HepG2 (cell line): ENCODE results near the gene NT5C1A. TPM values are rescaled to one million over a fixed set of nuclear protein-coding genes. Genes with fewer than 3 reads are reported as not detected.

Source experiments
- ATAC-seq: fragments of 200-7000 bp; cut with Tn5 transposase; 3 replicates; pipeline ENCODE4 v1.9.1; 2020; ENCODE audit warnings: mild to moderate bottlenecking, moderate library complexity
- BruUV-seq: library from RNA; stranded (reverse); fragments of 400-500 nt; replicated peaks from 2 replicates; lab custom pipeline; 2021; lab: Mats Ljungman, UMichigan
- CTCF ChIA-PET: fragments of 300-600 bp; formaldehyde crosslinking; extraction: SDS; loops from one replicate; lab custom pipeline; 2021; ENCODE audit warnings: low total read pairs, inconsistent platforms, low intra/inter-chr PET ratio; lab: Yijun Ruan, JAX
- POLR2A ChIA-PET: fragments of 350-600 bp; sonication (Branson Sonifier 250); formaldehyde crosslinking; loops from one replicate; lab custom pipeline; 2020; ENCODE audit warnings: antibody characterized with exemption, inconsistent platforms; lab: Yijun Ruan, JAX
- DNase-seq: peaks from one replicate; pipeline ENCODE4 v3.0.0-alpha.2; 2015; ENCODE audit warnings: low spot score
- FAIRE-seq: peaks from 3 replicates; lab custom pipeline; 2011; peaks lifted over from hg19 to GRCh38; lab: Jason Lieb, UNC
- H2AFZ ChIP-seq: one replicate; pipeline ENCODE4 v1.6.1; 2011; ENCODE audit warnings: low read length, inconsistent platforms
- H3K27ac ChIP-seq: fragments of 300-600 bp; 3 replicates; pipeline ENCODE4 v1.8.0; 2011; ENCODE audit warnings: mixed run types, mild to moderate bottlenecking, mixed read lengths, low read length, inconsistent platforms; ENCODE audit not compliant: insufficient read depth; ENCODE audit errors: extremely low read length
- H3K27me3 ChIP-seq, 2 experiments: fragments of 200-600 bp in 1 of 2; 2 replicates in 1 of 2; 3 replicates in 1 of 2; pipeline versions ENCODE4 v1.6.0 to v1.8.0; 2011; ENCODE audit warnings: low read length in 2 of 2, mild to moderate bottlenecking in 2 of 2, moderate library complexity in 2 of 2, inconsistent platforms in 1 of 2; ENCODE audit not compliant: insufficient read depth in 2 of 2, control insufficient read depth in 1 of 2
- H3K36me3 ChIP-seq, 2 experiments: fragments of 200-600 bp in 1 of 2; replicated peaks in 1 of 2; 2 replicates in 1 of 2; 3 replicates in 1 of 2; pipeline versions ENCODE4 v1.5.1 to v1.8.0; 2011; ENCODE audit warnings: low read length in 2 of 2, inconsistent platforms in 1 of 2; ENCODE audit not compliant: insufficient read depth in 2 of 2, control insufficient read depth in 1 of 2
- H3K4me1 ChIP-seq: 2 replicates; pipeline ENCODE4 v1.5.1; 2012; ENCODE audit warnings: low read length, inconsistent platforms; ENCODE audit not compliant: insufficient read depth
- H3K4me2 ChIP-seq: 2 replicates; pipeline ENCODE4 v1.6.0; 2011; ENCODE audit warnings: low read depth, low read length, inconsistent platforms
- H3K4me3 ChIP-seq, 3 experiments: fragments of 200-600 bp in 1 of 3; sonication (generic), shearing (Covaris generic) in 1 of 3; replicated peaks in 1 of 3; 2 replicates each; pipeline ENCODE4 v1.5.1; 2011 to 2016; ENCODE audit warnings: low read length in 3 of 3, inconsistent platforms in 2 of 3, low read depth in 2 of 3, mild to moderate bottlenecking in 2 of 3, control low read depth in 1 of 3, mixed read lengths in 1 of 3; ENCODE audit not compliant: insufficient read depth in 1 of 3
- H3K79me2 ChIP-seq: one replicate; pipeline ENCODE4 v1.6.1; 2011; ENCODE audit warnings: low read length, inconsistent platforms; ENCODE audit not compliant: insufficient read depth
- H3K9ac ChIP-seq: 2 replicates; pipeline ENCODE4 v1.6.0; 2011; ENCODE audit warnings: mild to moderate bottlenecking, low read depth, low read length, inconsistent platforms; ENCODE audit not compliant: insufficient read depth
- H3K9me3 ChIP-seq: 2 replicates; pipeline ENCODE4 v1.5.1; 2012; ENCODE audit warnings: mild to moderate bottlenecking, low read length
- H4K20me1 ChIP-seq: 2 replicates; pipeline ENCODE4 v1.6.0; 2011; ENCODE audit warnings: inconsistent platforms, mild to moderate bottlenecking, low read length, moderate library complexity; ENCODE audit not compliant: insufficient read depth
- BCL6 ChIP-seq: IDR thresholded peaks from 2 replicates; pipeline ENCODE4 v1.6.1; 2016; ENCODE audit warnings: missing genetic modification reagents, missing compliant biosample characterization
- ETV6 ChIP-seq: sonication (generic); formaldehyde crosslinking; conservative IDR thresholded peaks from 2 replicates; pipeline ENCODE4 v1.4.0; 2020; ENCODE audit warnings: missing genetic modification reagents
- GTF3A ChIP-seq: sonication (generic); formaldehyde crosslinking; conservative IDR thresholded peaks from 2 replicates; pipeline ENCODE4 v1.4.0; 2020; ENCODE audit warnings: mild to moderate bottlenecking, missing genetic modification reagents
- MED13 ChIP-seq: sonication (generic); formaldehyde crosslinking; IDR thresholded peaks from 2 replicates; pipeline ENCODE4 v1.5.0; 2020; ENCODE audit warnings: missing genetic modification reagents
- MEIS2 ChIP-seq: sonication (generic); formaldehyde crosslinking; IDR thresholded peaks from 2 replicates; pipeline ENCODE4 v1.9.0; 2021; ENCODE audit warnings: mild to moderate bottlenecking, missing genetic modification reagents
- NFE2 ChIP-seq: sonication (generic); formaldehyde crosslinking; IDR thresholded peaks from 2 replicates; pipeline ENCODE4 v1.4.0; 2020; ENCODE audit warnings: missing genetic modification reagents
- REL ChIP-seq: sonication (generic); formaldehyde crosslinking; conservative IDR thresholded peaks from 2 replicates; pipeline ENCODE4 v1.8.0; 2022; ENCODE audit warnings: mild to moderate bottlenecking, missing genetic modification reagents, moderate library complexity
- ZNF101 ChIP-seq: sonication (generic); formaldehyde crosslinking; IDR thresholded peaks from 2 replicates; pipeline ENCODE4 v1.4.0; 2020; ENCODE audit warnings: mild to moderate bottlenecking, low read depth, missing genetic modification reagents, borderline replicate concordance
- ZNF24 ChIP-seq: fragments of 450-650 bp; IDR thresholded peaks from 2 replicates; pipeline ENCODE4 v1.6.1; 2017; ENCODE audit warnings: antibody characterized with exemption, mild to moderate bottlenecking
- ZNF33B ChIP-seq: sonication (generic); formaldehyde crosslinking; IDR thresholded peaks from 2 replicates; pipeline ENCODE4 v1.5.1; 2020; ENCODE audit warnings: mild to moderate bottlenecking, missing genetic modification reagents
- ZNF484 ChIP-seq: sonication (generic); formaldehyde crosslinking; IDR thresholded peaks from 2 replicates; pipeline ENCODE4 v1.5.1; 2020; ENCODE audit warnings: mild to moderate bottlenecking, low read depth, missing genetic modification reagents, borderline replicate concordance
- WGBS: methylation state at CpG from one replicate; pipeline ENCODE4 v1.1.6; 2017; ENCODE audit warnings: low lambda C conversion rate; 5-methylcytosine and 5-hydroxymethylcytosine counted together
- in situ Hi-C: cut with HindIII; loops from 2 replicates; pipeline ENCODE4 v1.10.0; 2017; ENCODE audit warnings: low pct_unique_long_range_greater_than_20kb; ENCODE audit not compliant: extremely low pct_ligation_motif_present
- intact Hi-C: fragments of 100-400 bp; cut with micrococcal nuclease; formaldehyde crosslinking; loops from one replicate; pipeline ENCODE4 v1.10.0; 2022; ENCODE audit not compliant: unreplicated experiment
- polyA plus RNA-seq, 8 experiments: library from polyadenylated mRNA; depleted of rRNA in 3 of 8; stranded (reverse) in 7 of 8; unstranded in 1 of 8; fragments of >200 nt; fragmentation: Illumina TruSeq in 4 of 8; extraction: Trizol in 4 of 8; gene quantifications; 2 replicates each; pipeline versions ENCODE4 v1.2.1 to v1.2.3, GENCODE V29; 2011 to 2016; ENCODE audit warnings: low read depth in 4 of 8, missing spikeins in 1 of 8, mixed read lengths in 1 of 8; ENCODE audit not compliant: insufficient read depth in 1 of 8
- total RNA-seq, 5 experiments: library from RNA; depleted of rRNA; stranded (reverse); fragments of >200 nt; fragmentation: Illumina TruSeq; extraction: Trizol; gene quantifications; 2 replicates each; pipeline ENCODE4 v1.2.3, GENCODE V29; 2016; ENCODE audit warnings: low read depth in 1 of 5
- TF ChIP-seq, protein P1 (sequence below): IDR thresholded peaks from 2 replicates; pipeline ENCODE4 v1.6.1; 2018; ENCODE audit warnings: missing genetic modification reagents, mild to moderate bottlenecking, missing compliant biosample characterization
- TF ChIP-seq, protein P2 (sequence below): sonication (generic); formaldehyde crosslinking; IDR thresholded peaks from 2 replicates; pipeline ENCODE4 v1.8.0; 2022; ENCODE audit warnings: missing genetic modification reagents, mild to moderate bottlenecking, moderate library complexity, borderline replicate concordance
- TF ChIP-seq, protein P3 (sequence below): sonication (generic); formaldehyde crosslinking; IDR thresholded peaks from 2 replicates; pipeline ENCODE4 v1.4.0; 2020; ENCODE audit warnings: missing genetic modification reagents

Gene NT5C1A
- total and polyA plus RNA-seq, 2 of the 13 experiments (the other 11 are each of a cell fraction or from before 2014, with no cell fraction given), result not detected

DNA sequence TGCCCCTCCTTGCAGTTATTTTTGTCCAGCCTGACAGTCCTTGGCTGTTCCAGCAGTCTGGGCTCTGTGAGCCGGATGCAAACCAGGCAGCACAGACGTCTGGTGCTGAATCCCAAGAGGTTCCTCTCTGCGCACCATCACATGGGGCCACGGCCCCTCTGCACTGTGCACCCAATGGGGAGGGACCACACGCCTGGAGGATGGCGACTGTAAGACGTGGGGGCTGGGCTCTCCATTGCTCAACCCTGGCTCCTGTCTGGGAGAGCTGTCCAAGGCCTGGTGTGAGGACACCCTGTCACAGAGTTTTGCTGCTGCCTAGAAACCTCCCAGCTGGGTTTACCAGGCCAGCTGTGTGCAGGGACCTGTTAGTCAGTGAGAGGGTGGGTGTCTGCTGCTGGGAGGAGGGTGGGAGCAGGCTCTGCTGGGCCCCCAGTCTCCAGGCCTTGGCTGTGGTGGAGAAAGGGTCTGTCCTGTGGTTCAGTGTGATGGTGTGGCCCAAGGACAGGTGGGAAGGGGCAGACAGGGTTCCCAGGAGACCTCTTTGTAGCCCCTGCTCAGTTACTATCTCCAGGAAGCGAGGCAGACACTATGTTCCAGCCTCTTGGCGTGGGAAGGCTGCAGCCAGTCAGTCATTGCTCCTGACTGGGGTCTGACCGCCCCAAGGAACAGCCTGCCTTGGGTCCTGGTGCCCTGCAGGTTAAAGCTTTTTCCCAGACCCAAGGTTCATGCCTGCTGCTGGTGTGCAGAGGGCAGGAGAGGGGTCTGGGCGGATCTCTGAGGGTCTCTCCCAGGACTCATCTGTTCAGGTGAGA lies 46.2 kb downstream of the NT5C1A start:
- no peaks in the 10 kb centered on the region for H4K20me1 ChIP-seq
- H3K4me2 ChIP-seq, result no peak overlapping the region
- no peaks in the 10 kb centered on the region for H3K79me2 ChIP-seq
- in situ Hi-C loops (no loop called here), intact Hi-C loops (no loop called here)
- CTCF ChIA-PET, result no interaction called here
- no peaks in the 10 kb centered on the region for H3K36me3 ChIP-seq
- no peak overlapping the region for H2AFZ ChIP-seq
- ATAC-seq (peak; percentile 44), DNase-seq (no peak), FAIRE-seq (no peak)
- TF ChIP-seq NFE2 (no peak), MEIS2 (CRISPR knock-in tag) (no peak), ETV6 (CRISPR knock-in tag) (no peak), GTF3A (CRISPR knock-in tag) (no peak), BCL6 (CRISPR knock-in tag) (no peak), MED13 (CRISPR knock-in tag) (no peak), REL (CRISPR knock-in tag) (no peak), ZNF484 (no peak), ZNF24 (no peak), ZNF101 (no peak), ZNF33B (CRISPR knock-in tag) (no peak)
- TF ChIP-seq, protein P1, sequence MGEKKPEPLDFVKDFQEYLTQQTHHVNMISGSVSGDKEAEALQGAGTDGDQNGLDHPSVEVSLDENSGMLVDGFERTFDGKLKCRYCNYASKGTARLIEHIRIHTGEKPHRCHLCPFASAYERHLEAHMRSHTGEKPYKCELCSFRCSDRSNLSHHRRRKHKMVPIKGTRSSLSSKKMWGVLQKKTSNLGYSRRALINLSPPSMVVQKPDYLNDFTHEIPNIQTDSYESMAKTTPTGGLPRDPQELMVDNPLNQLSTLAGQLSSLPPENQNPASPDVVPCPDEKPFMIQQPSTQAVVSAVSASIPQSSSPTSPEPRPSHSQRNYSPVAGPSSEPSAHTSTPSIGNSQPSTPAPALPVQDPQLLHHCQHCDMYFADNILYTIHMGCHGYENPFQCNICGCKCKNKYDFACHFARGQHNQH (CRISPR knock-in tag), result no peak
- TF ChIP-seq, protein P2, sequence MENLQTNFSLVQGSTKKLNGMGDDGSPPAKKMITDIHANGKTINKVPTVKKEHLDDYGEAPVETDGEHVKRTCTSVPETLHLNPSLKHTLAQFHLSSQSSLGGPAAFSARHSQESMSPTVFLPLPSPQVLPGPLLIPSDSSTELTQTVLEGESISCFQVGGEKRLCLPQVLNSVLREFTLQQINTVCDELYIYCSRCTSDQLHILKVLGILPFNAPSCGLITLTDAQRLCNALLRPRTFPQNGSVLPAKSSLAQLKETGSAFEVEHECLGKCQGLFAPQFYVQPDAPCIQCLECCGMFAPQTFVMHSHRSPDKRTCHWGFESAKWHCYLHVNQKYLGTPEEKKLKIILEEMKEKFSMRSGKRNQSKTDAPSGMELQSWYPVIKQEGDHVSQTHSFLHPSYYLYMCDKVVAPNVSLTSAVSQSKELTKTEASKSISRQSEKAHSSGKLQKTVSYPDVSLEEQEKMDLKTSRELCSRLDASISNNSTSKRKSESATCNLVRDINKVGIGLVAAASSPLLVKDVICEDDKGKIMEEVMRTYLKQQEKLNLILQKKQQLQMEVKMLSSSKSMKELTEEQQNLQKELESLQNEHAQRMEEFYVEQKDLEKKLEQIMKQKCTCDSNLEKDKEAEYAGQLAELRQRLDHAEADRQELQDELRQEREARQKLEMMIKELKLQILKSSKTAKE (CRISPR knock-in tag), result no peak
- TF ChIP-seq, protein P3, sequence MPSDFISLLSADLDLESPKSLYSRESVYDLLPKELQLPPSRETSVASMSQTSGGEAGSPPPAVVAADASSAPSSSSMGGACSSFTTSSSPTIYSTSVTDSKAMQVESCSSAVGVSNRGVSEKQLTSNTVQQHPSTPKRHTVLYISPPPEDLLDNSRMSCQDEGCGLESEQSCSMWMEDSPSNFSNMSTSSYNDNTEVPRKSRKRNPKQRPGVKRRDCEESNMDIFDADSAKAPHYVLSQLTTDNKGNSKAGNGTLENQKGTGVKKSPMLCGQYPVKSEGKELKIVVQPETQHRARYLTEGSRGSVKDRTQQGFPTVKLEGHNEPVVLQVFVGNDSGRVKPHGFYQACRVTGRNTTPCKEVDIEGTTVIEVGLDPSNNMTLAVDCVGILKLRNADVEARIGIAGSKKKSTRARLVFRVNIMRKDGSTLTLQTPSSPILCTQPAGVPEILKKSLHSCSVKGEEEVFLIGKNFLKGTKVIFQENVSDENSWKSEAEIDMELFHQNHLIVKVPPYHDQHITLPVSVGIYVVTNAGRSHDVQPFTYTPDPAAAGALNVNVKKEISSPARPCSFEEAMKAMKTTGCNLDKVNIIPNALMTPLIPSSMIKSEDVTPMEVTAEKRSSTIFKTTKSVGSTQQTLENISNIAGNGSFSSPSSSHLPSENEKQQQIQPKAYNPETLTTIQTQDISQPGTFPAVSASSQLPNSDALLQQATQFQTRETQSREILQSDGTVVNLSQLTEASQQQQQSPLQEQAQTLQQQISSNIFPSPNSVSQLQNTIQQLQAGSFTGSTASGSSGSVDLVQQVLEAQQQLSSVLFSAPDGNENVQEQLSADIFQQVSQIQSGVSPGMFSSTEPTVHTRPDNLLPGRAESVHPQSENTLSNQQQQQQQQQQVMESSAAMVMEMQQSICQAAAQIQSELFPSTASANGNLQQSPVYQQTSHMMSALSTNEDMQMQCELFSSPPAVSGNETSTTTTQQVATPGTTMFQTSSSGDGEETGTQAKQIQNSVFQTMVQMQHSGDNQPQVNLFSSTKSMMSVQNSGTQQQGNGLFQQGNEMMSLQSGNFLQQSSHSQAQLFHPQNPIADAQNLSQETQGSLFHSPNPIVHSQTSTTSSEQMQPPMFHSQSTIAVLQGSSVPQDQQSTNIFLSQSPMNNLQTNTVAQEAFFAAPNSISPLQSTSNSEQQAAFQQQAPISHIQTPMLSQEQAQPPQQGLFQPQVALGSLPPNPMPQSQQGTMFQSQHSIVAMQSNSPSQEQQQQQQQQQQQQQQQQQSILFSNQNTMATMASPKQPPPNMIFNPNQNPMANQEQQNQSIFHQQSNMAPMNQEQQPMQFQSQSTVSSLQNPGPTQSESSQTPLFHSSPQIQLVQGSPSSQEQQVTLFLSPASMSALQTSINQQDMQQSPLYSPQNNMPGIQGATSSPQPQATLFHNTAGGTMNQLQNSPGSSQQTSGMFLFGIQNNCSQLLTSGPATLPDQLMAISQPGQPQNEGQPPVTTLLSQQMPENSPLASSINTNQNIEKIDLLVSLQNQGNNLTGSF (CRISPR knock-in tag), result no peak
- POLR2A ChIA-PET, result no interaction called here
- H3K9ac ChIP-seq, result no peak overlapping the region
- H3K27me3 ChIP-seq, result peaks cover 5 to 45% of the 10 kb centered on the region in 2 experiments; a peak in 4 of 5 replicates
- no TSS peak for BruUV-seq
- no peak overlapping the region for H3K4me3 ChIP-seq
- 7% methylated on average over 3 of the region's 11 CpGs for WGBS
- H3K9me3 ChIP-seq, result no peaks in the 10 kb centered on the region
- H3K27ac ChIP-seq, result no peak overlapping the region
- H3K4me1 ChIP-seq, result no peaks in the 10 kb centered on the region
